GM12873 (cell line): ENCODE results near the gene CDCA4.

ENCODE experiments used
- TF ChIP-seq, protein P1 (sequence below): IDR thresholded peaks from 2 replicates; pipeline ENCODE4 v1.5.1; 2012; ENCODE audit warnings: low read depth, mild to moderate bottlenecking, moderate library complexity, low read length, control low read depth; ENCODE audit not compliant: insufficient read depth; ENCODE audit errors: missing control alignments

The CDCA4 gene

DNA sequence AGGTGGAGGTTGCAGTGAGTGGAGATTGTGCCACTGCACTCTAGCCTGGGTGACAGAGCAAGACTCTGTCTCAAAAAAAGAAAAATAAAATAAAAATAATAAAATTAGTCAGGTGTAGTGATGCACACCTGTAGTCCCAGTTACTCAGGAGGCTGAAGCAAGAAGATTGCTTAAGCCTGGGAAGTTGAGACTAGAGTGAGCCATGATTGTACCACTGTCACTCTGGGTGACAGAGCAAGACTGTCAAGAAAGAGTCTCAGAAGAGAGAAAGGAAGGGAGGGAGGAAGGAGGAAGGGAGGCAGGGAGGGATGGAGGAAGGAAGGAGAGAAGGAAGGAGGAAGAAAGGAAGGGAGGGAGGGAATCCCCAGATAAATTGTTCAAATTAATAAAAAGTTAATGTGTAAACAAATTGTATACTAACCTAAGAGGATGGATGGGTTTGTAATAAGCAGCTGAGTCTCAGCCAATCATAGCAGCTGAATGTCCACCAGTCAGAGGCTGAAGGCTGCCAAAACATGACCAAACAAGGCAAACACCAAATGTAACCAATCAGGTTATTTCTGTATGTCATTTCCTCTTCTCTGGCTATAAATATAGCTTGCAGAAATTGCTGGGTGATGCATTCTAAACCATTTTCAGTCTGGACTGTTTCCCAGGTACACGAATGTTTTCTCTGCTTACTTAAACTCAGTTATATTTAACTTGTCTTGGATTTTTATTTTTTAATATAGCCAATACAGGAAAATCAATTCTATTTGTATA is 6.1 kb upstream of the CDCA4 start:
- TF ChIP-seq, protein P1, sequence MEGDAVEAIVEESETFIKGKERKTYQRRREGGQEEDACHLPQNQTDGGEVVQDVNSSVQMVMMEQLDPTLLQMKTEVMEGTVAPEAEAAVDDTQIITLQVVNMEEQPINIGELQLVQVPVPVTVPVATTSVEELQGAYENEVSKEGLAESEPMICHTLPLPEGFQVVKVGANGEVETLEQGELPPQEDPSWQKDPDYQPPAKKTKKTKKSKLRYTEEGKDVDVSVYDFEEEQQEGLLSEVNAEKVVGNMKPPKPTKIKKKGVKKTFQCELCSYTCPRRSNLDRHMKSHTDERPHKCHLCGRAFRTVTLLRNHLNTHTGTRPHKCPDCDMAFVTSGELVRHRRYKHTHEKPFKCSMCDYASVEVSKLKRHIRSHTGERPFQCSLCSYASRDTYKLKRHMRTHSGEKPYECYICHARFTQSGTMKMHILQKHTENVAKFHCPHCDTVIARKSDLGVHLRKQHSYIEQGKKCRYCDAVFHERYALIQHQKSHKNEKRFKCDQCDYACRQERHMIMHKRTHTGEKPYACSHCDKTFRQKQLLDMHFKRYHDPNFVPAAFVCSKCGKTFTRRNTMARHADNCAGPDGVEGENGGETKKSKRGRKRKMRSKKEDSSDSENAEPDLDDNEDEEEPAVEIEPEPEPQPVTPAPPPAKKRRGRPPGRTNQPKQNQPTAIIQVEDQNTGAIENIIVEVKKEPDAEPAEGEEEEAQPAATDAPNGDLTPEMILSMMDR, result no peak

DNA sequence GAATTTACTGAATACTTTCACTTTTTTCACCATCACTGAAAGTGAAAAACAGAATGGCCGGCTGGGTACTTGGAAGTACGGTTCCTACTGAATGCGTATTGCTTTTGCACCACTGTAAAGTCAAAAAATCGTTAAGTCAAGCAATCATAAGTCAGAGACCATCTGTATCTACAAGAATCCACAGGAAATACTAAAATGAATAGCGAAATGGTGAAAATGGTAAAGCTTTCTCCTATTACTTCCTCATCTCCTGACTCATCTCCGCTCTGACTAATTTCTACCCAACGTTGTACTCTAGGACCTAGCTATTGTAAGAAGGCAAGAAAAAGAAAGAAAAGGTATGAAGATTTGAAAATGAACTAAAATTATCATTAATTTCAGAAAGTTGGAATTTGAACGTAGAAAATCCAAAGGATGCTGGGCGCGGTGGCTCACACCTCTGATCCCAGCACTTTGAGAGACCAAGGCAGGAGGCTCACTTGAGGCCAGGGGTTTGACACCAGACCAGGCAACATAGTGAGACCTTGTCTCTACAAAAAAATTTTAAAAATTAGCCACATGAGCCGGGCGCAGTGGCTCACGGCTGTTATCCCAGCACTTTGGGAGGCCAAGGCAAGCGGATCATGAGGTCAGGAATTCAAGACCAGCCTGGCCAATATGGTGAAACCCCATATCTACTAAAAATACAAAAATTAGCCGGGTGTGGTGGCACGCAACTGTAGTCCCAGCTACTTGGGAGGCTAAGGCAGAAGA is 5.3 kb upstream of the CDCA4 start:
- TF ChIP-seq, protein P1, result no peak

DNA sequence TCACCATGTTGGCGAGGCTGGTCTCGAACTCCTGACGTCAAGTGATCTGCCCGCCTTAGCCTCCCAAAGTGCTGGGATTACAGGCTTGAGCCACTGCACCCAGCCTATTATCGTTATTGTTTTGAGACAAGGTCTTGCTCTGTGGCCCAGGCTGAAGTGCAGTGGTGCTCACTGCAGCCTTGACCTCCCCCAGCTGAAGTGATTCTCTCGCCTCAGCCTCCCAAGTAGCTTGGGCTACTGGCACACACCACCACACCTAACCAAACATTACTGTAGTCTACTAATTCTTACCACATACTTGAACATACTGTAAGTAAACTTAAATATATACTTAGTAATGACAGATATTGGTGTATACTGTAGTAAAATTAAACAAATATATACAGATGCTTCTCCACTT is 4.5 kb upstream of the CDCA4 start:
- TF ChIP-seq, protein P1, result no peak

DNA sequence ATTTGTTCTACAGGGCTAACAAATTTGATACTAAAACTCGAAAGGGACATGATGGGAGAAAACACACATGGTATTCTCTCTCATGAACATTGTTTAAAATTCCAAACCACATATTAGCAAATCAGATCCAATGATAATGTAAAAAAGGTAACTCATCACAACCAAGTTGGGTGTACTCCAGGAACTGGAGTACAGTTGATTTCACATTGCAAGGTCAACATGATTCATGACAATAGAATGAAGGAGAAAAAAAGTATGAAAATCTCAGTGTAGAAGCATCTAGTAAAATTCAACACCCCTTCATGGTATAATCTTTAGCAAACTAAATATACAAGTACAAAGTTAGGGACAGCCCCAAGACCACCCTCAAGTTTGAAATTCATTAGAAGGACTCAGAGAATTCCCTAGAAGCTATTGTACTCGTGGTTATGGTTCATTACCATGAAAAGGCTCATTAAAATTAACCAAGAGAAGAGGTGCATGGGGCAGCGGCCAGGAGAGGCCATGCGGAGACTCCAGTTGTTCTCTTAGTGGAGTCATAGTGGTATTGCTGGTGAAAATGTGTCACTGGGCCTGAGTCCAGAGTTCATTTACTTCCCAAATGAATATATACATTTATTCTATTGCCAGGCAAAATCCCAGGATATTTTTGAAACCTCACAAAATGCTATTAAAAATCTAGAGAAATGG is 3.1 kb upstream of the CDCA4 start:
- TF ChIP-seq, protein P1, result no peak

DNA sequence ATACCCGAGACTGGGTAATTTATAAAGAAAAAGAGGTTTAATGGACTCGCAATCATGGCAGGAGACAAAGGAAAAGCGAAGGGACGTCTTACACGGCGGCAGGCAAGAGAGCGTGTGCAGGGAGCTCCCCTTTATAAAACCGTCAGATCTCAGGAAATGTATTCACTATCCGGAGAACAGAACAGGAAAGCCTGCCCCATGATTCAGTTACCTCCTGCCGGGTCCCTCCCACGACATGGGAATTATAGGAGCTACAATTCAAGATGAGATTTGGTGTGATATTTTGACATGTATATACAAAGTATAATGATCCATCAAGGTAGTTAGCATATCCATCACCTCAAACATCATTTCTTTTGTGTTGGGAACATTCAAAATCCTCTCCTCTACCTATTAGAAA is 2.3 kb upstream of the CDCA4 start:
- TF ChIP-seq, protein P1, result no peak

DNA sequence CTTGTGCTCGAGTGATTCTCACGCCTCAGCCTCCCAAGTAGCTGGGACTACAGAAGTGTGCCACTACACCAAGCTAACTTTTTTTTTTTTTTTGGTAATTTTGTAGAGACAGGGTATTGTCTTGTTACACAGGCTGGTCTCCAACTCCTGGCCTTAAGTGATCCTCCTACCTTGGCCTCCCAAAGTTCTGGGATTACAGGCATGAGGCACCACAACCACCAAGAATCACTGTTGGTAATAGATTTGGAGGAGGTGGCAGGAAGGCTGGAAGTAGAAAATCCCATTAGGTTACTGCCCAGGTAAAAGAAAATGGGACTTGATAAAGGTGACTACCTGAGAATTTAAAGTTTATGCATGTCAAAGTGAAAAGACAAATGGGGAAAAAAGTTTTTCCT is 1.4 kb upstream of the CDCA4 start:
- TF ChIP-seq, protein P1, result no peak

DNA sequence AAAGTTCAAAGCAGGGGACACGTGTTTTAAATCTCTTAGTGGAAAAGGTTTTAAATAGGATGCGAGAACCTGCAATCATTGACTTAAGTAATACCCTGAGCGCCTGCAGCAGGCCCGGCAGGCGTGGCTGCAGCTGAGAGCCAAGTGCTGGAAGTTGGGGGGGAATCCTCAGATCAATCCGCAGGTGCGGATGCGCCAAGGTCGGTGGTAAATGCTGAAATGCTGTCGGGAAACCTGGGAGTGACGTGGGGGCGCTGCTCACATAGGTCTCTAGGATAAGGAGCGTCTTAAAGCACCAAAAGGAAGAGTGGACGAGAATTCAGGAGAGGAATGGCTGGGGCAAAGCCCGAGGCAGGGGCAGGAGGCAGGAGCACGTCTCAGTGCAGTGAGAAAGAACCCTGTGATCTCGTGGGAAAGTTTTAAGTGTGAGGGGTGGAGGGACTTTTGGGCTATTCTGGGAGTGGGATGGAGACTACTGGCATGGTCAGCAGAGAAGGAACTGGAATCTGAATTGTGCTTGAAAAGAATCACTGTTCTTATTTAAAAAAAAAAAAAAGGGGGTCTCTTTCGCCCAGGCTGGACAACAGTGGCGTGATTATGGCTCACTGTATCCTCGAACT is 883 bp upstream of the CDCA4 start:
- TF ChIP-seq, protein P1, result peak; percentile 18
